A549 (cell line): ENCODE data around the gene SLC16A5. TPM values are rescaled to one million over a fixed set of nuclear protein-coding genes. Genes with fewer than 3 reads are reported as not detected.

Experiments used
- ATAC-seq, 2 experiments: fragments of 200-7000 bp in 1 of 2; fragments of >200 bp in 1 of 2; cut with Nextera tagmentation in 1 of 2; cut with Tn5 transposase in 1 of 2; 3 replicates each; pipeline versions ENCODE4 v1.8.0 to v1.9.1; 2018 to 2020; ENCODE audit warnings: mild to moderate bottlenecking in 1 of 2, moderate library complexity in 1 of 2
- CTCF ChIA-PET: fragments of 300-600 bp; sonication (Branson Sonifier 250); formaldehyde crosslinking; extraction: SDS; loops from one replicate; lab custom pipeline; 2021; ENCODE audit warnings: antibody characterized with exemption, inconsistent platforms; lab: Yijun Ruan, JAX
- POLR2A ChIA-PET: fragments of 350-600 bp; formaldehyde crosslinking; extraction: SDS; loops from one replicate; lab custom pipeline; 2021; ENCODE audit warnings: antibody characterized with exemption, inconsistent platforms; lab: Yijun Ruan, JAX
- DNase-seq, 2 experiments: peaks; one replicate each; pipeline versions ENCODE4 v3.0.0 to v3.0.0-alpha.2; 2011 to 2016; ENCODE audit warnings: low read depth in 1 of 2, low spot score in 1 of 2
- FAIRE-seq: peaks from 2 replicates; lab custom pipeline; 2011; peaks lifted over from hg19 to GRCh38; lab: Jason Lieb, UNC
- H3K27ac ChIP-seq, 2 experiments: fragments of >200 bp; sonication (Bioruptor Twin); formaldehyde crosslinking; 3 replicates each; pipeline ENCODE4 v1.5.1; 2016 to 2017
- H3K4me1 ChIP-seq: fragments of >200 bp; sonication (Bioruptor Twin); formaldehyde crosslinking; 3 replicates; pipeline ENCODE4 v1.6.1; 2016
- H3K4me2 ChIP-seq: fragments of >200 bp; sonication (Bioruptor Twin); formaldehyde crosslinking; 3 replicates; pipeline ENCODE4 v1.6.1; 2016
- H3K4me3 ChIP-seq: fragments of >200 bp; sonication (Bioruptor Twin); formaldehyde crosslinking; 3 replicates; pipeline ENCODE4 v1.5.1; 2016
- H3K9me3 ChIP-seq: fragments of >200 bp; sonication (Bioruptor Twin); formaldehyde crosslinking; 3 replicates; pipeline ENCODE4 v1.6.1; 2016
- BHLHE40 ChIP-seq: IDR thresholded peaks from 2 replicates; pipeline ENCODE4 v1.6.1; 2012; ENCODE audit warnings: low read depth, low read length, inconsistent platforms
- CBX2 ChIP-seq: fragments of 200-600 bp; sonication (generic); IDR thresholded peaks from 2 replicates; pipeline ENCODE4 v1.6.1; 2016; ENCODE audit warnings: low read depth, mild to moderate bottlenecking, borderline replicate concordance
- CBX8 ChIP-seq: fragments of 200-600 bp; sonication (generic); IDR thresholded peaks from 2 replicates; pipeline ENCODE4 v1.6.1; 2016
- CEBPB ChIP-seq, 2 experiments: fragments of >200 bp in 1 of 2; sonication (Bioruptor Twin) in 1 of 2; formaldehyde crosslinking in 1 of 2; IDR thresholded peaks; 2 replicates each; pipeline ENCODE4 v1.6.1; 2012 to 2016
- CHD4 ChIP-seq: fragments of 200-600 bp; sonication (generic); IDR thresholded peaks from 2 replicates; pipeline ENCODE4 v1.6.1; 2016; ENCODE audit warnings: antibody characterized with exemption, mild to moderate bottlenecking, borderline replicate concordance
- CTCF ChIP-seq: fragments of >200 bp; sonication (Bioruptor Twin); formaldehyde crosslinking; IDR thresholded peaks from 3 replicates; pipeline ENCODE4 v1.5.1; 2016
- EHF ChIP-seq: fragments of 250-450 bp; sonication (Bioruptor Pico); IDR thresholded peaks from 2 replicates; pipeline ENCODE4 v1.5.0; 2020; ENCODE audit warnings: mild to moderate bottlenecking
- GATA3 ChIP-seq: IDR thresholded peaks from 2 replicates; pipeline ENCODE4 v1.6.1; 2012; ENCODE audit warnings: borderline replicate concordance
- HDAC2 ChIP-seq: fragments of 200-600 bp; sonication (generic); IDR thresholded peaks from 2 replicates; pipeline ENCODE4 v1.6.1; 2016
- HES2 ChIP-seq: fragments of >200 bp; sonication (Bioruptor Twin); formaldehyde crosslinking; IDR thresholded peaks from 2 replicates; pipeline ENCODE4 v1.6.1; 2016
- HOXB13 ChIP-seq: fragments of 250-450 bp; sonication (Bioruptor Pico); IDR thresholded peaks from 2 replicates; pipeline ENCODE4 v1.5.0; 2020; ENCODE audit warnings: low read depth, mild to moderate bottlenecking, moderate library complexity
- JUN ChIP-seq, 2 experiments: fragments of >200 bp; sonication (Bioruptor Twin); formaldehyde crosslinking; IDR thresholded peaks; 2 replicates in 1 of 2; 3 replicates in 1 of 2; pipeline ENCODE4 v1.6.1; 2016 to 2017
- MAX ChIP-seq: IDR thresholded peaks from 2 replicates; pipeline ENCODE4 v1.6.1; 2012
- MAZ ChIP-seq: fragments of 150-350 bp; IDR thresholded peaks from 2 replicates; pipeline ENCODE4 v1.6.1; 2014; ENCODE audit warnings: antibody characterized with exemption, low read depth, low read length, borderline replicate concordance
- NFE2L2 ChIP-seq: fragments of 150-350 bp; conservative IDR thresholded peaks from 2 replicates; pipeline ENCODE4 v1.6.1; 2014; ENCODE audit warnings: low read length
- PBX3 ChIP-seq: IDR thresholded peaks from 2 replicates; pipeline ENCODE4 v1.6.1; 2012
- POLR2A ChIP-seq: IDR thresholded peaks from 2 replicates; pipeline ENCODE4 v1.6.1; 2012; ENCODE audit warnings: mild to moderate bottlenecking, low read length
- POLR2AphosphoS2 ChIP-seq: conservative IDR thresholded peaks from 2 replicates; pipeline ENCODE4 v1.6.1; 2012; ENCODE audit warnings: low read length, improper control_type of control experiment, inconsistent platforms
- RAD21 ChIP-seq, 2 experiments: fragments of >200 bp in 1 of 2; sonication (Bioruptor Twin) in 1 of 2; formaldehyde crosslinking in 1 of 2; IDR thresholded peaks in 1 of 2; conservative IDR thresholded peaks in 1 of 2; 2 replicates in 1 of 2; 3 replicates in 1 of 2; pipeline ENCODE4 v1.6.1; 2012 to 2018; ENCODE audit warnings: inconsistent platforms in 1 of 2
- RARB ChIP-seq: fragments of 250-450 bp; sonication (Bioruptor Pico); IDR thresholded peaks from 2 replicates; pipeline ENCODE4 v1.8.0; 2021; ENCODE audit warnings: mild to moderate bottlenecking, moderate library complexity
- RFX5 ChIP-seq: fragments of 450-650 bp; IDR thresholded peaks from 2 replicates; pipeline ENCODE4 v1.7.1; 2014; ENCODE audit warnings: antibody characterized with exemption, mild to moderate bottlenecking, moderate library complexity
- RNF2 ChIP-seq: fragments of 200-600 bp; sonication (generic); IDR thresholded peaks from 2 replicates; pipeline ENCODE4 v1.6.1; 2016; ENCODE audit warnings: low read depth, mild to moderate bottlenecking, antibody characterized with exemption, moderate library complexity, borderline replicate concordance
- SMC3 ChIP-seq: fragments of >200 bp; sonication (Bioruptor Twin); formaldehyde crosslinking; IDR thresholded peaks from 3 replicates; pipeline ENCODE4 v1.6.1; 2018; ENCODE audit warnings: inconsistent platforms
- TP53 ChIP-seq: fragments of 250-450 bp; sonication (Bioruptor Pico); IDR thresholded peaks from 2 replicates; pipeline ENCODE4 v1.5.0; 2021; ENCODE audit warnings: mild to moderate bottlenecking, moderate library complexity
- ZFP36 ChIP-seq: fragments of 450-650 bp; IDR thresholded peaks from 2 replicates; pipeline ENCODE4 v1.6.1; 2014; ENCODE audit warnings: borderline replicate concordance; ENCODE audit not compliant: partially characterized antibody
- WGBS: methylation state at CpG from one replicate; pipeline ENCODE4 v1.1.6; 2017; ENCODE audit errors: missing lambda C conversion rate; 5-methylcytosine and 5-hydroxymethylcytosine counted together
- polyA plus RNA-seq, 4 experiments: library from polyadenylated mRNA; depleted of rRNA in 3 of 4; stranded (reverse); fragments of >200 nt; fragmentation: RNase III in 1 of 4; extraction: RNeasy Plus Mini Kit Qiagen cat#74134 plus additional on column Dnase treatment in 1 of 4; gene quantifications; 2 replicates in 3 of 4; 3 replicates in 1 of 4; pipeline ENCODE4 v1.2.3, GENCODE V29; 2011 to 2017
- TF ChIP-seq, protein P1 (sequence below): fragments of 150-350 bp; IDR thresholded peaks from 2 replicates; pipeline ENCODE4 v1.6.1; 2014; ENCODE audit warnings: low read depth, mild to moderate bottlenecking, low read length
- TF ChIP-seq, protein P2 (sequence below): fragments of 250-450 bp; sonication (Bioruptor Pico); IDR thresholded peaks from 2 replicates; pipeline ENCODE4 v1.5.0; 2021; ENCODE audit warnings: mild to moderate bottlenecking, moderate library complexity, borderline replicate concordance

The SLC16A5 gene
- polyA plus RNA-seq, 2 of the 4 experiments (the other 2 are of a cell fraction), result 19.0 to 27.2 TPM

DNA sequence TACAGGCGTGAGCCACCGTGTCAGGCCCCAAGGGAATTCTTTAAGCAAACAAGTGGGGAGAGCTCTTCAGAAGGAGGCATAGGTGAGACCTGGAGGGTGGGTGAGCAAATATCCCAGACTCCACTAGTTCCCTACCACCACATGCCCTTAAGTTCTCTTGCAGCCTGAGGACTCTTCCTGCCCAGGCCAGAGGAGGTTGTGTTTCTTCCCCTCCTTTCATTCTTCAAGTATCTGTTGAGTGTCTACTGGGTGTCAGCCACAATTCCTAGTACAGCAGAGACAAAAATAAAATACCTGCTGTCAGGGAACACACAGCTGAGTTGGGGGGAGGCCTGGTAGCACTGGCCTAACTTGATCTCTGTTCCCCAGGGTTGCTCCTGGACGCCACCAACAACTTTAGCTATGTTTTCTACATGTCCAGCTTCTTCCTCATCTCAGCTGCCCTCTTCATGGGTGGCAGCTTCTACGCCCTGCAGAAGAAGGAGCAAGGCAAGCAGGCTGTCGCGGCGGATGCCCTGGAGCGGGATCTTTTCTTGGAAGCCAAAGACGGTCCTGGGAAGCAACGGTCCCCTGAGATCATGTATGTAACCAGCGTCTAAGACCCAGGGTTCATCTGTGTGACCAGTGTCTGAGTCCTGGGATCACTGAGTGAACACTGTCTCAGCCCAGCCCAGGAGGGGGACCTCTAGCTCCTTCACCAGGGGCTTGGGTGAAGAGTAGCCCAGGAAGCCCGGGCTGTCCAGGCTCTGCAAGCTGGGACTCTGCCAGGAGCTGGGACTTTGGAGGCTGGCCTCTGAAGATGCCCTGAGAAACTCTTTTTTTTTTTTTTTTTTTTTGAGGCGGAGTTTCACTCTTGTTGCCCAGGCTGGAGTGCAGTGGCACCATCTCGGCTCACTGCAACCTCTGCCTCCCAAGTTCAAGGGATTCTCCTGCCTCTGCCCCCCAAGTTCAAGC is 16.1 kb downstream of the SLC16A5 start:
- ATAC-seq (peak; percentile 39 to 45), DNase-seq (peak in 1 of 2 experiments; percentile 55), FAIRE-seq (no peak)
- Histone ChIP-seq H3K4me1 (peaks cover 13% of the 10 kb centered on the region; the same call in 2 of the 3 replicates), H3K9me3 (no peaks in the 10 kb centered on the region), H3K4me2 (no peak overlapping the region), H3K4me3 (no peak overlapping the region), H3K27ac (peak overlapping the region in 1 of 2 experiments; percentile 19; a peak in 1 of 6 replicates)
- ChIA-PET CTCF (interaction anchor here (1.0 to 81.8 kb wide), 5 partner anchors 17 to 143 kb away, joined by 3 to 3429 read pairs (median 12); partner anchors contain the start of genes ARMC7, ATP5PD, KCTD2 and MRPL58), POLR2A (interaction anchor here (5.4 kb wide), 1 partner anchor 16 kb away, joined by 35 read pairs; the partner anchor contains the start of gene SLC16A5)
- 70% methylated on average over 14 of the region's 14 CpGs for WGBS
- no peak for TF ChIP-seq BHLHE40
- 0 out of 2 replicates have a peak, but pooled peaks have one; percentile 64 for TF ChIP-seq POLR2AphosphoS2

DNA sequence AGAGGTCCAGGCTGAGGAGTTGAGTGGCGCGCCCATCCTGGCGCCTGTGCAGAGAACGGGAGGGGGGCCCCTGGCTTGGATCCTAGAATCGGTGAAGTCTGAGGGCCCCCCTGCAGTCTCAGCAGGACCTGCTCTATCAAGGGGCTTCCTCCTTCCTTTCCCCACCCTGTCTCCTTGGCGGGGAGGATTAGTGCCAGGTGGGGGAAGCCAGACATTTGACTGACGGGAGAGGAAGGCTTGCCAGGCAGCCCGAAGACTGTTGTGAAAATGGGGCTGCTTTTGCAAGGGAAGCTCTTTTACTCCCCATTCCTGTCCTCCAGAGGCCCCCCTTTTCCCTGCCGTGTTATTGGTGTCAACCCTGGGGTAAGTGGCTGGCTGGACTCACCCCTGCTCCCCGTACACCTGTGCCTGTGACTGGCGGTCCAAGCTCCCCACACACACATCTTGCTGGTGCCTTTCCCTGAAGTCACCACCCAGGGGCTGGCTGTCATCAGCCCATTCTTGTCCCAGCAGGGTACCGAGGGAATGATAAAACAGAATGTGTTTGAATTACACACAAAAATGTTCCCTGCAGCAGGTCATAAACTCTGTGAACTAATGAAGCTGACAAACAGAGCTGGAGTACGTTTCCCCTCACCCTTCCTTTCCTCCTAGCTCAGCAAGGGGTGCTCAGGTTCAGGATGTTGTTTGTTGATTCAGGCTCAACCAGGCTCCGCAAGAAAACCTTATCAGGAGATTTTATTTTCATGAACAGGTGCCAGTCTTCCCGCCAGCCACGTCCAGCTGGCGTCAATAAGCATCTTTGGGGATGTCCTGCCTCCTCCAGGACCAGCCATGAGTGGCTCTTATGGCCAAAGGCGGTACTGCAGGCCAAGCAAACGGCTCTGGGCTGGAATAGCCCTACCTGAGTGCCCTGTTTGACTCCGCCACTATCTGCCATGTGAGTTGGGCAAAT is 17.6 kb downstream of the SLC16A5 start:
- POLR2A ChIA-PET, result interaction anchor here (0.6 to 5.4 kb wide), 7 partner anchors 9 to 93 kb away, joined by 3 to 35 read pairs (median 4); partner anchors contain the start of genes KCTD2, MRPL58 and SLC16A5
- TF ChIP-seq PBX3 (peak; percentile 28; the same call in 1 of the 2 replicates), RNF2 (no peak), MAX (peak; percentile 52), CEBPB (IDR thresholded peaks at IDR 0.05) (no peak), RARB (CRISPR knock-in tag) (no peak), HDAC2 (no peak), RAD21 (conservative IDR thresholded peaks at IDR 0.05 in 1 of 2, IDR thresholded peaks at IDR 0.05 in 1 of 2) (peak; percentile 66 to 74), ZFP36 (no peak), CHD4 (no peak), HES2 (no peak), HOXB13 (no peak; the same call in 1 of the 2 replicates), POLR2A (no peak), CBX8 (no peak), EHF (CRISPR knock-in tag) (no peak), GATA3 (peak; percentile 54), MAZ (no peak), RFX5 (no peak), CBX2 (no peak), JUN (IDR thresholded peaks at IDR 0.05) (no peak), SMC3 (peak; percentile 71), TP53 (no peak), CTCF (peak; percentile 58), NFE2L2 (no peak)
- TF ChIP-seq, protein P1, sequence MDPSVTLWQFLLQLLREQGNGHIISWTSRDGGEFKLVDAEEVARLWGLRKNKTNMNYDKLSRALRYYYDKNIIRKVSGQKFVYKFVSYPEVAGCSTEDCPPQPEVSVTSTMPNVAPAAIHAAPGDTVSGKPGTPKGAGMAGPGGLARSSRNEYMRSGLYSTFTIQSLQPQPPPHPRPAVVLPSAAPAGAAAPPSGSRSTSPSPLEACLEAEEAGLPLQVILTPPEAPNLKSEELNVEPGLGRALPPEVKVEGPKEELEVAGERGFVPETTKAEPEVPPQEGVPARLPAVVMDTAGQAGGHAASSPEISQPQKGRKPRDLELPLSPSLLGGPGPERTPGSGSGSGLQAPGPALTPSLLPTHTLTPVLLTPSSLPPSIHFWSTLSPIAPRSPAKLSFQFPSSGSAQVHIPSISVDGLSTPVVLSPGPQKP, result no peak
- TF ChIP-seq, protein P2, sequence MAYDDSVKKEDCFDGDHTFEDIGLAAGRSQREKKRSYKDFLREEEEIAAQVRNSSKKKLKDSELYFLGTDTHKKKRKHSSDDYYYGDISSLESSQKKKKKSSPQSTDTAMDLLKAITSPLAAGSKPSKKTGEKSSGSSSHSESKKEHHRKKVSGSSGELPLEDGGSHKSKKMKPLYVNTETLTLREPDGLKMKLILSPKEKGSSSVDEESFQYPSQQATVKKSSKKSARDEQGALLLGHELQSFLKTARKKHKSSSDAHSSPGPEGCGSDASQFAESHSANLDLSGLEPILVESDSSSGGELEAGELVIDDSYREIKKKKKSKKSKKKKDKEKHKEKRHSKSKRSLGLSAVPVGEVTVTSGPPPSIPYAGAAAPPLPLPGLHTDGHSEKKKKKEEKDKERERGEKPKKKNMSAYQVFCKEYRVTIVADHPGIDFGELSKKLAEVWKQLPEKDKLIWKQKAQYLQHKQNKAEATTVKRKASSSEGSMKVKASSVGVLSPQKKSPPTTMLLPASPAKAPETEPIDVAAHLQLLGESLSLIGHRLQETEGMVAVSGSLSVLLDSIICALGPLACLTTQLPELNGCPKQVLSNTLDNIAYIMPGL (CRISPR knock-in tag), result no peak

More for the DNA sequence above, 17.6 kb downstream of the SLC16A5 start:
- Histone ChIP-seq H3K4me3 (no peak overlapping the region), H3K9me3 (no peaks in the 10 kb centered on the region), H3K4me1 (peaks cover 18% of the 10 kb centered on the region), H3K27ac (0 out of 6 replicates have a peak overlapping the region, but pooled peaks of 1 of the 2 experiments have one; percentile 7), H3K4me2 (no peak overlapping the region)
- CTCF ChIA-PET, result interaction anchor here (0.7 to 81.8 kb wide), 31 partner anchors 16 to 233 kb away, joined by 3 to 3429 read pairs (median 5); partner anchors contain the start of genes ARMC7, ATP5PD, KCTD2 and MRPL58
- 55% methylated on average over 20 of the region's 20 CpGs for WGBS
- ATAC-seq, result peak; percentile 76 to 79
- FAIRE-seq, result peak; percentile 28
- peak; percentile 84 to 90 for DNase-seq
